ENCODE measurements around the gene VIT.

The VIT gene

DNA sequence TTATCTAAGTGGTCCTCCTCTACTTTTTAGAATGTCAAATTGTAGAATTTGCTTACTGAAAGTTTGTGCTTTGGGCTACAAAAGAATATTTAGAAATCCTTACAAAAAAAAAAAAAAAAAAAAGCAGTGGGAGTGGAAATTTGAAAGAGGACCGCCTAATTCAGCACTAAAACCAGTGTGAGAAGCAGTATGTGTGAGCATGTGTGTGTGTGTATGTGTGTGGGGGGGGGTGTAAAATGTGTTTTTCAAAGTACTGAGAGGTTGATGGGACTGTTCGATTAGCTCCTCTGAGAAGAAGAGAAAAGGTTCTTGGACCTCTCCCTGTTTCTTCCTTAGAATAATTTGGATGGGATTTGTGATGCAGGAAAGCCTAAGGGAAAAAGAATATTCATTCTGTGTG is at the start of gene VIT:
TSS of gene VIT (plus strand) at position 175 of the 400 bp plus-strand sequence. CDS start 19,664 bp downstream, outside the sequence.
- no peak for DNase-seq (ENCODE audit: low read depth)

DNA sequence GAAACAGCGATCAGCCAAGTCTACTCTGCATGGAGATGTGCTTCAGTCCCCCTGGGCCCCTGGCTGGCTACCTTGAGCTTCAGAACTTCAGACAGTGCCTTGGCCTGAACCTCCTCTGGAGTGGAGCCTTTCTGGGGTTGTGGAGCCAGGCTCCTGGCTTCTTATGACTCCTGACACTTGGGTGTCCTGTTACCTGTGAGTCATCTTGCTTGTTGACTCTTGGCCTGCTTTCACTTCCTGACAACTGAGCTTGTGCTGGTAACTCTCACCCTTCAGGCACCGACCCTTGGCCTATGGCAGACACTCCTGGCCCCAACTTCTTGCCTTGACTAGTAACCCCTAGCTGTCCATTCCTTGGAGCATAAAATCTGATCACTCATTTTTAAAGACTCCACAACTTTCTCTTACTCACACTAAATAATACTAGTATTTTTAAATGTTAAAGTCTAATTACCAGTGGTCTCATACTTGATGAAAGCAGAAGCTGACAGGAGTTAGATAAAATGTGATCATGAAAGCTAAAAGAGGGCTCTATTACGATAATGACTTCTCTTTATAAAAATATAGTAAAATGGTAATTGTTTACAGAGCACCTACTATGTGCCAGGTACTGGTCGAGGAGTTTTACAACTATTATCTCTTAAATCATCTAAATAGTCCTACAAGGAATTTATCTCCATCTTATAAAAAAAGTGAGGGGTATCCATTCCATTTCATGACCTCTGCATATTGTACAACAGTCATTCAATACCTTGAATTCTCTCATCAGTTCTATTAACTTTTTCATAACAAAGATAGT is 46.3 kb upstream of the VIT start:
- DNase-seq (ENCODE audit: low read depth), result no peak

DNA sequence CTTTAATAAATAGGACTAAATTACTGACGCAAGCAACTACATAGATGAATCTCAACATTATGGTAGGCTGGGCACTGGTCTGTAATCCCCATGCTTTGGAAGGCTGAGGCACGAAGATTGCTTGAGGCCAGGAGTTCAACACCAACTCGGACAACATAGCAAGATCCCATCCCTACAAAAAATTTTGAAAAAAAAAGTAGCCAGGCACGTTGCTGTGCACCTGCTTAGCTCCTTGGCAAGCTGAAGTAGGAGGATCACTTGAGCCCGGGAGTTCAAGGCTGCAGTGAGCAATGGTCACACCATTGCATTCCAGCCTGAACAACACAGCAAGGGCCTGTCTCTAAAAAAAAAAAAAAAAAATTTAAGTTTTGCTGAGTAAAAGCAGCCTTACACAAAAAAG is 43.4 kb upstream of the VIT start:
- no peak for DNase-seq (ENCODE audit: low read depth)

- no peak for DNase-seq (ENCODE audit: low read depth)
Observed at GRCh38 chr2:36653967-36654694, 42.4 kb upstream of the VIT start.

DNA sequence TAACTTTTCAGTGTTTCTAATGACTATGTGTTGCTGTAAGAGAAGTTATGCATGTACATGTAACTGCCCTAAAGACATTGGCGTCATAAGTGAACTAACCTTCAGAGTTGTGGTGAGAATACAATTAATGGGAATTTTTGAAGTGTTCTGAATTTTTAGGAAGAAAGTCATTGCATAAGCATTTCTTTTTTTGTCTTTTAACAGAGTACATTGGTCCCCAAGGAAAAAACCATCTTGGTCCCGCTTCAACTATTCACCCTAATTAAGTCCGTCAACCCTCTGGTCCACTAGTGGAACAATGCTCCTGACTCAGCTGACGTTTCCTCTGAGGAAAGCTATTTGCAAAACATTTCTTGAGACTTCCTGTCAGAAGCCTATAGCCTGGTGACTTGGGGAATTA is 41.1 kb upstream of the VIT start:
- DNase-seq (ENCODE audit: low read depth), result no peak

GRCh38 chr2:36657703-36658102 is 38.8 kb upstream of the VIT start:
- no peak for DNase-seq (ENCODE audit: low read depth)

- no peak for DNase-seq (ENCODE audit: low read depth)
Observed at GRCh38 chr2:36658277-36658748, 38.2 kb upstream of the VIT start.

DNA sequence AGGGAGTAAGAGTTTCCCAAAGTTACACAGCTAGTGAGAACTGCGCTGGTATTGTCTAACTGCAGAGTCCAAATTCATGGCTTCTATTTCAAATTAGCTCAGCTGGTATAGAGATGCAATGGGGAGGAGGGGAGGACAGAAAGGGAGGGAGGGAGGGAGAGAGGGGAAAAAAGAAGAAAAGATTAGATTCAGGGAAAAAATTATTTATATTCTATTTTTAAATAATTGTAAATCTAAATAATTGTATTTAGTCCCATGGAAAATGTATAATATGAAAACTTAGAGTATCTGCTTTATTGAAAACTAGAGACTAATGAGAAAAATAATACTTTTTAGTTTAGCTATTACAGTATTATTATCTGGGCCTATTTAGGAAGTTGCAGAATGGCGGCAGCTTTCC is 37.3 kb upstream of the VIT start:
- DNase-seq (ENCODE audit: low read depth), result no peak

GRCh38 chr2:36659872-36660312 is 36.6 kb upstream of the VIT start:
- no peak for DNase-seq (ENCODE audit: low read depth)

DNA sequence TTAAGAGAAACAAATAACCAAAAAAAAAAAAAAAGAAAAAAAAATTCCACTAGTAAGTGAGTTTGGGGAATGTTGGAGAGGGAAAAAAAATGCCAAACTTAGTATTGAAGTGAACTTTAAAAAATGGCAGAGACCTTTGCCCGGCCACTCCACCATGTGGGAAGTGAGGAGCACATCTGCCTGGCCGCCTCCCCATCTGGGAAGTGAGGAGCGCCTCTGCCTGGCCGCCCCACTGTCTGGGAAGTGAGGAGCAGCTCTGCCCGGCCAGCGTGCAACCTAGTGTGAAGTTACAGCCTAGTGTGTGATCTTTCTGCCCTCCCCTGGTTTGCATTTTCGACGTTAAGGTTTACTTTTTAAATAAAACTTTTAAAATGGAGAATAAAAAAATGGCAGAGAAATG is 33.9 kb upstream of the VIT start:
- no peak for DNase-seq (ENCODE audit: low read depth)

DNA sequence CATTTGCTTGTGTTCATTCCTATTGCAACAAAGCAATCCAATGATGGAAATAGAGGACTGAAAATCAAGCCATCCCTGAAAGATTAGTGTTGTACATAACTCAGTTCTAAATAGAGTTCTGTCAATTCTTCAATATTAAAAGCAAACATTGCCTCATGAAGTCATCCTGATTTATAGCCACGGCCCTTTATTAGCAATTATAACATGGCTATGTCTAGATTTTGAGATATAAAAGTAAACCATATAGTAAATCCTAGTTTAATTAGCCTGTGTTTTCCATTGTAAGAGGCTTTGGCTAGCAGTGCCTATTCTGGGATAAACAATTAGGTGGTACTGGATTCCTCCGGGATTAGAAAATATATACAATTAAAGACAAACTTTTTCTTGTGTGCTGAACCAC is 33.2 kb upstream of the VIT start:
- no peak for DNase-seq (ENCODE audit: low read depth)

- DNase-seq (ENCODE audit: low read depth), result no peak
Observed at GRCh38 chr2:36663851-36664695, 32.4 kb upstream of the VIT start.

GRCh38 chr2:36664696-36665076 is 31.8 kb upstream of the VIT start:
- DNase-seq (ENCODE audit: low read depth), result no peak

- no peak for DNase-seq (ENCODE audit: low read depth)
Observed at GRCh38 chr2:36667931-36668330, 28.6 kb upstream of the VIT start.

GRCh38 chr2:36670881-36671595 is 25.5 kb upstream of the VIT start:
- no peak for DNase-seq (ENCODE audit: low read depth)

DNA sequence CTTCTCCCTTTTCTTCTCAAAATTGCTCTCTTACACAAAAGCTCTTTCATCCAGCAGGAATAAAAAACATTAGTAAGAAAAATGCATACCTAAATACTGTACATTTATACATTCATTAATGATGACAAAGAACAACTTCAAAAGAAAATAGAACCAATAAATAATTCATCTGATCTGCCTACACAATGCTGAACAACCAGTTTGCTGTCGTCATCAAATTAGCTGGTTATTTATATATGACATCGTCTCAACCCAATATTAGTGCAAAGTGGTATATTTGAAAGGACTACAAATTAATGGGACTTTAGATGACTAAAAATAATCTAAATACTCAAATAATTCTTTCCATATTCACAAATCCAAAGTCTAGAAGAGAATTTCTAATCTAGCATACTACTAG is 24.8 kb upstream of the VIT start:
- DNase-seq (ENCODE audit: low read depth), result no peak

GRCh38 chr2:36672199-36672598 is 24.3 kb upstream of the VIT start:
- no peak for DNase-seq (ENCODE audit: low read depth)

GRCh38 chr2:36675579-36676282 is 20.8 kb upstream of the VIT start:
- no peak for DNase-seq (ENCODE audit: low read depth)

DNA sequence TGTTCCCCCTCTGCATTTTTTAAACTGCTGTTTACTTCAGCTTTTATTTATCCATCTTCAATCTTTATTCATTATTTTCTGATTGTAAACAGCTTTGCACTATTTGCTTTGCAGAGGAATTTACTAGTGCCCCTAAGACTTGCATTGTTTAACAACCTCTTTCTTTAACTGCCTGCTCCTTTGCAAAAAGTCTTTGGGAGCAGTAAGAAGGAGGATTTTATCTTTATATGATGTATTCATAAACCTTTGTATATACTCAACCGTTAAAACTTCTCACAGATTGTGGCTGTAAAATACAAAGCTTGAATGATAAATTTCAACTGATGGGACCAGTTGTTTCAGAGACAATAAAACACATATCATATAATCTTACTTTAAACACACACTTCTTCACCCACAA is 20.1 kb upstream of the VIT start:
- no peak for DNase-seq (ENCODE audit: low read depth)

DNA sequence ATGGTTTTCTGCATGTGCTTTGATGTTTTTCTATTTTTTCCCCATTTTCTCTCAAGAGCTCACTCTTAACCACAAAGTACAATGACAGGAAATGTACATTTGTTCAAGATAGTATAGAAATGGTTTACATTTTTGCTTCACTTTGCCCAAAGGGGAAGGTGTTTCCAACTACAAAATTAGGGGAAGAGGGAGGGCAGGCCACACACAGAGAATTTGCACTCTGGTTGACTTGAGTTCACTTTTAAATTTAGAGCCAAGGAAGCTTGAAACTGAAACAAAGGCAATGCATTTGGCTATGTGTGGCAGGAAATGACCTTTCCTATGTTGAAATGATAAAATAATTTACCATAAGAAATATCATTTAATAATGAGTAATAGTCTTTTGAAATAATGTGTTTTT is 19.1 kb upstream of the VIT start:
- DNase-seq (ENCODE audit: low read depth), result no peak

DNA sequence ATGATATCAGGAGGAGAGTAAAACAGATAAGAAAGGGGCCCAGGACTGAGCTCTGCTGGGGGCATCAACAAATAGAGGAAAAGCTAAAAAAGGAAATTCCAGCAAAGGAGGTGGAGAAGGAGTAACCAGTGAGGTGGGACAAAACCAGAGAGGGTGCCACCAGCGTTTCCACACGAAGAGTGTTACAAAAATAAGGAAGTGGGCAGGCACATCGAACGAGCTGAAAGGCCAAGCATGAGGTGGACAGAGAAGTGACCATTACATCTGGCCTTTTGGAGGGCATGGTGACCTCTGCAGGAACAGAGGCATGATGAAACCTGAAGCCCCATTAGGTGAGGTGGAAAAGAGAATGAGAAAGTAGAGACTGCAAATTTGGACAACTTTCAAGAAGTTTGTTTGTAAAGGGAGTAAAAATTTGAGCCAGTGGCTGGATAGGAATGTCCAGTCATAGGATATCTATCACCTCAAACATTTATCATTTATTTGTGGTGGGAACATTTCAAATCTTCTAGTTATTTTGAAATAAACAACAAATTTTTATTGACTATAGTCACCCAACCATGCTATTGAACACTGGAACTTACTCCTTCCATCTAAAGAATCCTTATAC is 18.4 kb upstream of the VIT start:
- no peak for DNase-seq (ENCODE audit: low read depth)
